GM10847 (cell line): ENCODE measurements around the gene ABHD12.

Source experiments
- POLR2A ChIP-seq: IDR thresholded peaks from 2 replicates; pipeline ENCODE4 v1.6.1; 2011; ENCODE audit not compliant: insufficient read length; ENCODE audit errors: extremely low read depth

The ABHD12 gene

GRCh38 chr20:25394996-25395395 is 4.4 kb upstream of the ABHD12 start:
- TF ChIP-seq POLR2A = no peak

GRCh38 chr20:25394276-25394675 is 3.6 kb upstream of the ABHD12 start:
- TF ChIP-seq POLR2A = no peak

GRCh38 chr20:25389858-25390537 is 637 bp downstream of the ABHD12 start:
- no peak for TF ChIP-seq POLR2A

- TF ChIP-seq POLR2A = no peak
Observed at GRCh38 chr20:25389401-25389857, 1.2 kb downstream of the ABHD12 start.

GRCh38 chr20:25382704-25383370 is 7.8 kb downstream of the ABHD12 start:
- TF ChIP-seq POLR2A = no peak

GRCh38 chr20:25380945-25381614 is 9.6 kb downstream of the ABHD12 start:
- TF ChIP-seq POLR2A = no peak

- TF ChIP-seq POLR2A = no peak
Observed at GRCh38 chr20:25378884-25379733, 11.5 kb downstream of the ABHD12 start.

- no peak for TF ChIP-seq POLR2A
Observed at GRCh38 chr20:25378189-25378883, 12.3 kb downstream of the ABHD12 start.

- TF ChIP-seq POLR2A = no peak
Observed at GRCh38 chr20:25376886-25377285, 13.7 kb downstream of the ABHD12 start.

GRCh38 chr20:25376236-25376635 is 14.4 kb downstream of the ABHD12 start:
- no peak for TF ChIP-seq POLR2A

- no peak for TF ChIP-seq POLR2A
Observed at GRCh38 chr20:25374842-25375241, 15.8 kb downstream of the ABHD12 start.

- no peak for TF ChIP-seq POLR2A
Observed at GRCh38 chr20:25372584-25373336, 17.9 kb downstream of the ABHD12 start.

- no peak for TF ChIP-seq POLR2A
Observed at GRCh38 chr20:25369971-25370370, 20.7 kb downstream of the ABHD12 start.

GRCh38 chr20:25369529-25369928 is 21.1 kb downstream of the ABHD12 start:
- no peak for TF ChIP-seq POLR2A

- TF ChIP-seq POLR2A = no peak
Observed at GRCh38 chr20:25368976-25369375, 21.7 kb downstream of the ABHD12 start.

- TF ChIP-seq POLR2A = no peak
Observed at GRCh38 chr20:25368526-25368925, 22.1 kb downstream of the ABHD12 start.
